IMR-90 (cell line): Measurements from ENCODE around the gene PDXK. TPM values are rescaled to one million over a fixed set of nuclear protein-coding genes. Genes with fewer than 3 reads are reported as not detected.

ENCODE experiments used
- microRNA-seq, 2 experiments: library from miRNA; stranded (forward) in 1 of 2; unstranded in 1 of 2; fragments of 10-50 nt in 1 of 2; fragments of <30 nt in 1 of 2; gene quantifications in 1 of 2; microRNA quantifications in 1 of 2; one replicate each; pipeline versions ENCODE3 to v1.1.0; 2013 to 2020; ENCODE audit not compliant: insufficient read depth in 1 of 2, insufficient read length in 1 of 2, unreplicated experiment in 1 of 2
- polyA plus RNA-seq, 3 experiments: library from polyadenylated mRNA; depleted of rRNA; stranded (reverse); fragments of >200 nt; gene quantifications; 2 replicates each; pipeline ENCODE4 v1.2.3, GENCODE V29; 2012; ENCODE audit warnings: low replicate concordance in 1 of 3
- small RNA-seq, 5 experiments: library from RNA; depleted of rRNA; stranded (forward); fragments of <200 nt; gene quantifications; one replicate each; pipeline ENCODE3, GENCODE V24; 2012
- total RNA-seq: library from RNA; depleted of rRNA; stranded (reverse); fragments of >200 nt; gene quantifications from 2 replicates; pipeline ENCODE4 v1.2.3, GENCODE V29; 2012; rRNA removed

PDXK gene
- total and polyA plus RNA-seq, 2 of the 4 experiments (the other 2 are of a cell fraction): 155 to 312 TPM

Small RNAs within 50 kb of the gene (microRNA-seq; reads per million reads assigned to microRNA genes)
- not detected for gene AP001052.1 (ENCODE audit: insufficient read depth, insufficient read length)

Small RNAs within 50 kb of the gene (small RNA-seq; reads per million reads assigned to genes)
- gene AP001052.1: 0 reads per million in 5 experiments

Other genes with a start within 250 kb of the PDXK start
- 0.83 and 0.90 TPM in 2 replicates for gene HSF2BP, start 59.6 kb upstream of the PDXK start, total RNA-seq
- gene HSF2BP, start 59.6 kb upstream of the PDXK start, polyA plus RNA-seq (2012; rRNA removed): 0.63 and 0.87 TPM in 2 replicates
- 16.1 and 21.4 TPM in 2 replicates for gene RRP1B, start 59.6 kb upstream of the PDXK start, total RNA-seq
- gene RRP1B, start 59.6 kb upstream of the PDXK start, polyA plus RNA-seq (2012; rRNA removed): 11.1 and 11.7 TPM in 2 replicates
- 6.1 and 6.9 TPM in 2 replicates for gene CSTB, start 57.2 kb downstream of the PDXK start, total RNA-seq
- gene CSTB, start 57.2 kb downstream of the PDXK start, polyA plus RNA-seq (2012; rRNA removed): 71.7 and 87.4 TPM in 2 replicates
- 18.3 and 23.3 TPM in 2 replicates for gene RRP1, start 70.4 kb downstream of the PDXK start, total RNA-seq
- 18.1 and 20.2 TPM in 2 replicates for gene RRP1, start 70.4 kb downstream of the PDXK start, polyA plus RNA-seq (2012; rRNA removed)
- gene AGPAT3, start 146.1 kb downstream of the PDXK start, total RNA-seq: 24.2 and 27.1 TPM in 2 replicates
- 36.2 and 38.7 TPM in 2 replicates for gene AGPAT3, start 146.1 kb downstream of the PDXK start, polyA plus RNA-seq (2012; rRNA removed)